ENCODE measurements around the gene ZFHX2.
"Not testable (repeated sequence)": the region's sequence is repeated elsewhere in the genome, so short reads cannot be mapped to it uniquely, and the experiment has no call there.

The ZFHX2 gene

DNA sequence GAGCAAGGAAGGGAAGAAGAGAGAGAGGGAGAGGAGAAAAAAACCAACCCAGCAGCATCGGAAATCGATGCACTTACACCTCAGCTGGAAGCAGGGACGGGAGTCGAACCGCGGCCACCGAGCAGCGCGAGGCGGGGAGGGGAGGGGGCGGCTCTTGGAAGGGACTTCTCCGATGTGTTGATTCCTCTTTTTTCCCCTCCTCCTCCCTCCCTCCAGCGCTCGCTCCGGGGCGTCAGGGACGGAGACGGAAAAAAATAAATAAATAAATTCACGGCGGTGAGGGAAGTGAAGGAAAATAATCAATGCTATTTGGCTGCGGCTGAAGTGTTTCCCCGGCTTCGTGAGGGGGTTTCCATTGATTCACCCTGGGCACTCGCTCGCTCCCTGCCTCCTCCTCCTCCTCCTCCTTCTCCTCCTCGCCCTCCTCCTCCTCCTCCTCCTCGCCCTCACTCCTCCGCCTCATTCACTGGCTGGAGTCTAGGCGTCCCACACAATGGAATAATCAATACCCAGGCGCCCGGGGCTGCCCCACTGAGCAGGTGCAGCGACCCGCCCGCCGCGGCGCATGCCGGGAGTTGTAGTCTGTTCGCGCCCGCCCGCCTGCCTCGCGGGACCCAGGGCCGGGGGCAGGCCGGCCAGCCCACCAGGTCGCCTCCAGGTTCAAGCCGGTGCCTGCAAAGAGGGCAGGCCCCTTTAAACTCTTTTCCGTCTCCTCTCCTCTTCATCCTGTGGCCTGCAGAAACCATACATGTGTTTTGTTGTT is at the start of gene ZFHX2:
ZFHX2 (minus strand) TSS at position 500 of the 763 bp plus-strand sequence. CDS start 16,440 bp downstream, outside the sequence.
- DNase-seq: peak; percentile 86

DNA sequence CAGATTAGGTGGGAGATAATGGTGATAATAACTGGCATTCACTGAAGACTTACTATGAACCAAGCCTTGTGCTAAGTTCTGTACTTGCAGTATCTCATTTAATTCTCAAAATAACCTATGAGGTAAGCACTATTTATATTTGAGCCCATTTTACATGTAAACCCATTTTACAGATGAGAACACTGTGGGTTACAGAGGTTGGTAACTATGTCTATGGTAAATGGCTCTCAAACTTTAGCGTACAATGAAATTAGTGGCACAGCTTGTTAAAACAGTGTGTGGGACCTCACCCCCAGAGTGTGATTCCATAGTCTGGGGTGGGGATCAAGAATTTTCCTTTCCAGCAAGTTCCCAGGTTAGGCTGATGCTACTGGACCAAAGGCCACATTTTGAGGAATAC is 49.2 kb upstream of the ZFHX2 start:
- no peak for DNase-seq

DNA sequence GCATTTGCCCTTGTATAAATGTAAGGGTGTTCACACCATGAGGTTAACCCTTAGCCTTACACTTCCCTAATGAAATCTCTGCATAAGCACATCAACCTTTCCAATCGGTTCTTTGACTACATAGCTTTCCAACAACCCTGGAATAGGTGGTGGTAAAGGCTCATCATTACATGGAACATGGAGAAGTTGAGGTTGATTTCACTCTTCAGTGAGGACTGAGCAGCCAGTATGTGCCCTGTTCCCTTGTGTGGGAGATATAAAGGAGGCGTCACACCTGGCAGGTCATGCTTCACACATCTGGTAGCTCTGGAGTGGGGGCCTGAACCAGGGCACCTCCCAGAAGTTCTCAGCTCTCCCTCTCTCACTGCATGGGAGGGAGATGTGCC is 48.8 kb upstream of the ZFHX2 start:
- DNase-seq: no peak

DNA sequence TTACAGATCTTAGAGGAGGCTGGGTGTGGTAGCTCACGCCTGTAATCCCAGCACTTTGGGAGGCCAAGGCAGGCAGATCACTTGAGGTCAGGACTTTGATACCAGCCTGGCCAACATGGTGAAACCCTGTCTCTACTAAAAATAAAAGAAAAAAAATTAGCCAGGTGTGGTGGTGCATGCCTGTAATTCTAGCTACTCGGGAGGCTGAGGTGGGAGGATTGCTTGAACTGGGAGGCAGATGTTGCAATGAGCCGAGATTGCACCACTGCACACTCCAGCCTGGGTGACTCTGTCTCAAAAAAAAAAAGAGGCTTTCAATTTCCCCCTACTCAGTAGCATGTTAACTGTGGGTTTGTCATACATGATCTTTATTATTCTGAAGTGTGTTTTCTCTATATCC is 42.6 kb upstream of the ZFHX2 start:
- not testable (repeated sequence) for DNase-seq

DNA sequence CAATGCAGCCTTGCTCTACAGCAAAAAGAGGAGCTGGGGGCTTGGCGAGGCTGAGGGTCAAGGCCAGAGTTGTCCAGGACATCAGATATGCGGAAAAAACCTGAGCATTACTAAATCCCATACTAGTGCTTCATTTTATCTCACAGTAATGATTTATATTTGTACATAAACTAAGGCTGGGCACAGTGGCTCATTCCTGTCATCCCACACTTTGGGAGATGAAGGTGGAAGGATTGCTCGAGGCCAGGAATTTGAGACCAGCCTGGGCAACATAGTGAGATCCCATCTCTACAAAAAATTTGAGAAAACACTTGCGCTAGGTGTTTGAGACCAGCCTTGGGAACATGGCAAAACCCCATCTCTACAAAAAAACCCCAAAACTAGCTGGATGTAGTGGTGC is 38.6 kb upstream of the ZFHX2 start:
- DNase-seq: no peak

DNA sequence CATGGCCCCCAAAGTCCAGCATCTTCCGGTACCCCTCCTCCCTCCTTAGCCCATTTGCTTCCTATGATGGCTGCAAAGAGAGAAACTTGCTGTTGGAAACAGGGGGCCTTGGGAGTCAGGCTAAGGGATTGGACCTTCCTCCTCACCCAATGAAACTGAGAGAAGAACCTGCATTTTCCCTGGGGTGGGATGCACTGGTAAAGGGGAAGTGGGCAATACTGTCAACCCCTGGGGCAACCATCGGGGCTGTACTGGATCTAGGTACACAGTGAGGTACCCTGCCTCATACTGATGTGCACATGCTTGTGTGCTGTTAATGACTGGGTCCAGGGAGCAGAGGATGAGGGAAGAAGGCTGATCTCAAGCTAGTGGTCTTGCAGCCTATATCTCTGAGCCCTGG is 38.0 kb upstream of the ZFHX2 start:
- no peak for DNase-seq

DNA sequence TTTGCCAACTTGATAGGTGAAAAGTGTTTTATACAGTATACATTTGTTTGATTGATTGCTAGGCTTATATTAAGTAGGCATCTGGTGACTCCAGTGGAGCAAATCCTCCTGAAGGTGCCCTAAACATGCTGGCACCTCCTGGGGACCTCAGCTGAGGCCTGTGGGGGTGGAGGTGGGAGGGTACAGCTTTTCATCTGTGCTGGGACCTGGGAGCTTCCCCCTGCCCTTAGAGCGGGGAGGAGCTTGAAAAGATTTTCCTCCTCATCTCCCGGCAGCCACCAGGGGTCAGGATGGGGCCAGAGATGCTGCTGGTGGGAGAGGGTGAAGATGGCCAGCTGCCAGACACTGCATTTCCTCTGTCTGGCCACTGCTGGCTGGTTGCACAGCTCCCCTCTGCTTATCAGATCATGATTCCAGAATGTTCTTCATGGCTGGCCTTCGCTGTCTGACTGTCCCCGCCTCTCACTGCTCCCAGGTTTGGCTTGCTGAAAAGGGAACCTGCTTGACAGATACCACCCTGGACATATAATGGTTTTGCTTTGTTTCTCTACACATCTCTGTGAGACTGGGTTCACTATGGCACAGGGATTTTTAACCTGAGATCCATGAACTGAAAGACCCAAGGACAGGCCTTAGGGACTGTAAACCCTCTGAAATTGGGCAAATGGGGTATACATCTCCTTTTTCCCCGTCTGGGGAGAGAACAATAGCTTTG is 37.5 kb upstream of the ZFHX2 start:
- peak; percentile 90 for DNase-seq

DNA sequence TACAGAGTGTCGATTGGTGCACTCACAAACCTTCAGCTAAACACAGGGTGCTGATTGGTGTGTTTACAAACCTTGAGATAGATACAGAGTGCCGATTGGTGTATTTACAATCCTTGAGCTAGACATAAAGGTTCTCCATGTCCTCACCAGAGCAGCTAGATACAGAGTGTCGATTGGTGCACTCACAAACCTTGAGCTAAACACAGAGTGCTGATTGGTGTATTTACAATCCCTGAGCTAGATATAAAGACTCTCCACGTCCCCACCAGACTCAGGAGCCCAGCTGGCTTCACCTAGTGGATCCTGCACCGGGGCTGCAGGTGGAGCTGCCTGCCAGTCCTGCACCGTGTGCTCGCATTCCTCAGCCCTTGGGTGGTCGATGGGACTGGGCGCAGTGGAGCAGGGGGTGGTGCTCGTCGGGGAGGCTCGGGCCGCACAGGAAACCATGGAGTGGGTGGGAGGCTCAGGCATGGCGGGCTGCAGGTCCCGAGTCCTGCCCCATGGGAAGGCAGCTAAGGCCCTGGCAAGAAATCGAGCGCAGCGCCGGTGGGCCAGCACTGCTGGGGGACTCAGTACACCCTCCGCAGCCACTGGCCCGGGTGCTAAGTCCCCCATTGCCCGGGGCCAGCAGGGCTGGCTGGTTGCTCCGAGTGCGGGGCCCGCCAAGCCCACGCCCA is 33.1 kb upstream of the ZFHX2 start:
- DNase-seq: not testable (repeated sequence)

DNA sequence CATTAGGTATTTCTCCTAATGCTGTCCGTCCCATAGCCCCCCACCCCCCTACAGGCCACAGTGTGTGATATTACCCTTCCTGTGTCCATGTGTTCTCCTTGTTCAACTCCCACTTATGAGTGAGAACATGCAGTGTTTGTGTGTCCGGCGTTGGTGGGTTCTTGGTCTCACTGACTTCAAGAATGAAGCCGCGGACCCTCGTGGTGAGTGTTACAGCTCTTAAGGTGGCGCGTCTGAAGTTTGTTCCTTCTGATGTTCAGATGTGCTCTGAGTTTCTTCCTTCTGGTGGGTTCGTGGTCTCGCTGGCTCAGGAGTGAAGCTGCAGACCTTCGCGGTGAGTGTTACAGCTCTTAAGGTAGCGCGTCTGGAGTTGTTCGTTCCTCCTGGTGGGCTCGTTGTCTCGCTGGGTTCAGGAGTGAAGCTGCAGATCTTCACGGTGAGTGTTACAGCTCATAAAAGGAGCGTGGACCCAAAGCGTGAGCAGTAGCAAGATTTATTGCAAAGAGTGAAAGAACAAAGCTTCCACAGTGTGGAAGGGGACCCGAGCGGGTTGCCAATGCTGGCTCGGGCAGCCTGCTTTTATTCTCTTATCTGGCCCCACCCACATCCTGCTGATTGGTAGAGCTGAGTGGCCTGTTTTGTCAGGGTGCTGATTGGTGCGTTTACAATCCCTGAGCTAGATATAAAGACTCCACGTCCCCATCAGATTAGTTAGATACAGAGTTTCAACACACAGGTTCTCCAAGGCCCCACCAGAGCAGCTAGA is 32.4 kb upstream of the ZFHX2 start:
- not testable (repeated sequence) for DNase-seq

DNA sequence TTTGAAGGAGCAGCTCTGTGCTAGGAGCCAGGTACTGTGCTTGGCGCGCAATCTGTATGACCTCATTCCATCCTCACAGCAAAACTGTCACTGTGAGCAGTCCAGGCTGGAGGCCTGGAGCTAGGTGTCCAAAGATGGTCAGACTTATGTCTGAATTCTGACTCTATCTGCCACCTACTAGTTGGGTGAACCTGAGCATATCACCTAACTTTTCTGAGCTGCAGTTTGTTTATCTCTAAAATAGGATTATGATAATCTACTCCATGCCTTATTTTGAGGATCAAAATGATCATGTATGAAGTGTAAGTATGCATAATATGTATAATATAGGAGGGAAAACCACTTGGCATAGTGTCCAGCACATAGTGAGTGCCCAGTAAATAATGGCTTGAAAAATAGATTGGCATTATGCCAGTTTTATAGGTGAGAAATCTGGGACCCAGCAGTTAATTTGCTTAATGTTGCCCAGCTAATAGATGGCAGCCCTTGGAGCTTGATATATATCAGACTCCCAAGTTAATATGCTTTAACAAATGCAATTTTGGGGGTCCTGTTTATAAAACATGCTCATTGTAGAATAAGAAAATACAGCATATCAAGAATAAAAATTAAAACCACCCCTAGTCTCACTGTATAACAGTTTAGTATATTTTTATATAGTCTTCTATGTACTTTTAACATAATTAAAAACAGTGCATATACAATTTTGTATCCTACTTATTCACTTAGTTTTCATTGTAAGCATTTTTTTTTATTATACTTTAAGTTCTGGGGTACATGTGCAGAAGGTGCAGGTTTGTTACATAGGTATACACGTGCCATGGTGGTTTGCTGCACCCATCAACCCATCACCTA is 31.6 kb upstream of the ZFHX2 start:
- no peak for DNase-seq

DNA sequence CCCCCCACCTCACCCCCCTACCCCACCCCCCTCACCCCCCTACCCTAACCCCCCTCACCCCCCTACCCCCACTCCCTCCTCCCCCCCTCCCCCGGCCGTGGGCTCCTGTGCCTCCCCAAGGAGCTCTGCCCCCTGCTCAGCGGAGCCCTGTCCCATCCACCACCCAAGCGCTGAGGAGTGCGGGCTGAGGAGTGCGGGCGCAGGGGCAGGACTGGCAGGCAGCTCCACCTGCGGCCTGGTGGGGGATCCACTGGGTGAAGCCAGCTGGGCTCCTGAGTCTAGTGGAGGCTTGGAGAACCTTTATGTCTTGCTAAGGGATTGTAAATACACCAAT is 29.4 kb upstream of the ZFHX2 start:
- DNase-seq: no peak

DNA sequence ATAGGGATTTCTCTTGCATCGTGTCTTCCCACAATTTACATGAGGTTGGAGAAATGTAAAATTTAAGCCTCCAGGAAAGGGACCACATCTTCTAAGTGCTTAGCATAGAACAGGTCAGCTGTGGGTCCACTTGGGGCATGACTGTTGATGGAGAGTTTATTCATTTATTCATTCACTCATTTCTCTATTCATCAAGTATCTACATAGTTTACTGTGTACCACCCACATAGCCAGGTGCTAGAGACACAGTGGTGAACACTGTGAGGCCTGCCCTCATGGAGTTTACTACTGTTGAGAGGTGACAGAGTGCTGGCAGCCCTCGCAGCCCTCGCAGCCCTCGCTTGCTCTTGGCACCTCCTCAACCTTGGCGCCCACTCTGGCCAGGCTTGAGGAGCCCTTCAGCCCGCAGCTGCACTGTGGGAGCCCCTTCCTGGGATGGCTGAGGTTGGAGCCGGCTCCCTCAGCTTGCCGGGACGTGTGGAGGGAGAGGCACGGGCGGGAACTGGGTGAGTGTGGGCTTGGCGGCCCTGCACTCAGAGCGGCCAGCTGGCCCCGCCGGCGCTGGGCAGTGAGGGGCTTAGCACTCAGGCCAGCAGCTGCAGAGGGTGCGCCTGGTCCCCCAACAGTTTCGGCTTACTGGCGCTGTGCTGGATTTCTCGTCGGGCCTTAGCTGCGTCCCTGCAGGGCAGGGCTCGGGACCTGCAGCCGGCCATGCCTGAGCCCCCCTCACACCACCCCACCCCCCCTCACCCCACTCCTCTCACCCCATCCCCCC is 28.8 kb upstream of the ZFHX2 start:
- DNase-seq: no peak

DNA sequence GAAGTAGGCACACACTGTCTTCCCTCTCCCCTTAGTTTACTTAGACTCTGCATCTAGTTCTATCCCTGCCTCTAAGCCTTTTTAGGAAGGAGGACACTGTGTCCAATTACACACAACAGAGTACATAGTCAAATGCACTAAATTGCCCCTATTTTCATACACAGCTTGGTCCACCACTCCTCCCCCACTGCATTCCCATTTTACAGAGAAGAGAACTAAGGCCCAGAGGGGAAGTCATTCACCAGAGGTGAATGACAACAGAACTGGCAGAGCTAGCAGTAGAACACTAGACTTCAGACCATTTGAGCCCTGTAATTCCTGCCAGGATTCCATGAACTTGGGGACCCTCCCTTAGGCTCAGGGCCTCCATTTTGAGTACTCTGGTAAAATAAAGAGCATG is 28.2 kb upstream of the ZFHX2 start:
- no peak for DNase-seq

DNA sequence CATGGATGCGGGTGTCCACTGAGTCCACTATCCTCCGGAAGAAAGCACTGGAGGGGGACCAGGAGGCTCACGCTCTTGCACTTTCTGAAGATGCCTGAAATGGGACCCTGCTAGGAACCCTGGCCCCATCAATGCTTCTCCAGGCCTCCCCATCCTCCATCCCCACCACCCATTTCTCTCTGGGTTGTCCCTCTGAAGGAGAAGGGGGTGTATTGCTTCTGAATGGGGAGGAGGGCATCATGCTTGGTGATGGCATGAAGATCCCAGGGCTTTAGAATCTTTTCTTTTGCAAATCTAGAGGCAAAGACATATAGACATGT is 27.7 kb upstream of the ZFHX2 start:
- DNase-seq: no peak

DNA sequence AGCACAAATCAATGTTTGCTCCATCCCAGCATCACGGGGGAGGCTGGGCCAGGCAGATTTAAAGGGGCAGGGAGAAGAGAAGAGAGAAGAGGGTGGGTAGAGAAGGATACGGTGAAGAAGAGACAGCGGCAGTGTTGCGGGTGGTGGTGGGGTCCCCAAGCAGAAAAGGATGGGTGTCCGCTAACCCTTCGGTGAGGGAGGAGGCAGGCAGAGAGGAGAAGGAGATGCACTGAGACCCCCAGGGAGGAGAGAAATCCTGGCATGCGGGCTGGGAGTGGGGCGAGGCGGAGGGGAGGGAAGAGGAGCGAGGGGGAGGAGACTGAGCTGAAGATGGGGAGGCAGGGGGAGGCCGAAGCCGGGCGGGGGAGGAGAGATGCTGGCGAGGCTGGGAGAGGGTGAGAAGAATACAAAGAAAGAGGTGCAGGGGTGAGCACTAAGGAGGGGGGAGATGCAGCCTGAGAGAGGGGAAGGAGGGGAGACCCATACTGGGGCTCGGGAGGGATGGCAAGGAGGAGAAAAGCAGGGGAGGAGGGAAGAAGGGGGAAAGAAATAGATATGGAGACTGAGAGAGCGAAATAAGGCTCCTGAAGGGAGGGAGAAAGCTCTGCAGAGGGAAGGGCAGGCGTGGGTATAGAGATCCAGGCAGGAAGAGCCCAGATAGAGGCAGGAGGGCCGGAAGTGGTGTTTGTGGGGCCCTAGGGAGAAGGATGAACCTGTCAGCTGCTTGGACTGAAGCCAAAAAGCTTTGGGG is 27.2 kb upstream of the ZFHX2 start, which contains the start of gene JPH4:
JPH4 (minus strand) TSS at position 231 of the 751 bp plus-strand sequence. CDS start 1,337 bp downstream, outside the sequence.
- DNase-seq: peak; percentile 31

DNA sequence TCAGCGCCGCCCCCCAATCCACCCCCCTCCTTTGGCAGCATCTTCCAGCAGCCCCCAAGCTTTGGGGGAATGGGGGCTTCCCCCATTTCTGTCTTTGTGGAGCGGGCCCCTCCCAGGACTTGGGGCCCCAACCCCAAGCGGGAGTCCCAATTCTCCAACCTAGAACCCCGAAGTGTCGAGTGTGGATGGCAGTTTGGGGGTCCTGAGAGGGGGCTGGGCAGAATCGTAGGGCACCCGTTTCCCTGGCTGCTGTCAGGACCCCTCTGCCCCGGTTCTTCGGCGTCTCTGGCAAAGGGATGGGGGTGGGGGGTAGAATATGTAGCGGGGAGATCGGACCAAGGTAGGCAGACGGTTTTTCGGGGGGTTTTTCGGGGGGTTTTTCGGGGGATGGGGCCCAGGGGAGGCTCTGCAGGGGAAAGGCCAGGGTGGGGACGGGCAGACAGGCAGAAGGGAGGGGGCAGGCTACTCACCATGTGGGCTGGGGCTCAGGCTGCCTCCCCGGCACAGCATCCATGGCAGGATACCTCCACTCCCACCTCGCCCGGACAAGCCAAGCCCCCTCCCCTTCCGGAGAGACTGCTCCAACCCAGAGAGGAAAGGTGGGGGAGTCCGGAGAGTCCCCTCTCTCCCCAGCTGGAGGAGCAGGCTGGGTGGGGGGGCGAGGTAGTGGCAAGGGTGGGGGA is 26.3 kb upstream of the ZFHX2 start:
- no peak for DNase-seq

DNA sequence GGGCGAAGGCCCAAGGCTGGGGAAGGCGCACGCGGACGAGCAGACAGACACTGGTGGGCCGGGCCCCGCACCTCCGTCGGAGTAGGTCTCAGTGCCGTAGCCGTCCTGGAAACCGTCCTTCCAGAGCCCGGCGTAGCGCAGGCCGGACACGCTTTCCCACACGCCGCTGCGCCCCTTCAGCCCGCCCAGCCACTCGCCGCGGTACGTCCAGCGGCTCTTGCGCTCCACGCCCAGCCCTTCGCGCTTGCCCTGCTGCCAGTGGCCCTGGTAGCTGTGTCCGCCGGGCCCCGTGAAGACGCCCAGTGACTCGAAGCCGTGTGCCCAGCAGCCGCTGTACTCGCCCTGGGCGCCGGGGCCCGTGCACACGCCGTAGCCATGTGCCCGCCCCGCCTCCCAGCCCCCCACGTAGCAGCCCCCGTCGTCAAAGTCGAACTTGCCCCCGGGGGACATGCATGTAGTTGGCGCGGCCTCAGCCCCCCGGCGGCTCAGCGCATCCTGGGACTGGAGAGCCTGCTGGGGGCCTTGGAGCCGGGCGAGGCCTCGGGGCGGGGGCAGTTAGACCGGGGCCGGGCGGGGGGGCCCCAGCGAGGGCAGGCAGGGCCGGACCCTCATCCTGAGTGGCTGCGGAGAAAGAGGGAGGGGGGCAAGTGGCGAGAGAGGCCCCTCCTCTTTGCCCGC is 25.6 kb upstream of the ZFHX2 start:
- peak; percentile 73 for DNase-seq

DNA sequence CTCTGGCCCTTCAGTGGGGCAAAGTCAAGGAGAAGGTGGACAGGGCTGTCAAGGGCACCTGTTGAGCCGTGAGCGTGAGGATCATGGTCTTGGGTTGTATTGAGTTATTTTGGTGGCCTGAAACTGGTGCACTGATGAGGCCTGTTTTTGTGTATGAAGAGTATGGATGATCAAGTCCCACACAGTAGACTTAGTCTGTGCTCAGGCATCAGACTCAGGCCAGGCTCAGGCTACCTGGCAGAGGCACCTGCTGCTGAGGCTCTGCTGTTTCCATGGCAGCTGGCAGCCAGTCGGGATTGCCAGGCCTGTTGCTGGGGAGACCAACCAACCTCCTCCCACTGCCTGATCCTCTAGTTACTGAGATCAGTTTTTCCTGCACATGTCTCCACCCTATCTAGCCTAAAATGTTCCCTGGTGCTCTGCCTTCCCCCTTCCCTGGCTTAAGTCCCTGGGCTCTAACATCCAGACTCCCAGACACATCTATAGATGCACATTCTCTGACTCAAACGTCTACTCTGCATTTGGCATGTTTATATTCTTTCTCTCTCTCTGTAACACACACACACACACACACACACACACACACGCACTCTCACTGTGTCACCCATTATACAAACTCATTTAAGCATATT is 21.9 kb upstream of the ZFHX2 start:
- DNase-seq: peak; percentile 88

DNA sequence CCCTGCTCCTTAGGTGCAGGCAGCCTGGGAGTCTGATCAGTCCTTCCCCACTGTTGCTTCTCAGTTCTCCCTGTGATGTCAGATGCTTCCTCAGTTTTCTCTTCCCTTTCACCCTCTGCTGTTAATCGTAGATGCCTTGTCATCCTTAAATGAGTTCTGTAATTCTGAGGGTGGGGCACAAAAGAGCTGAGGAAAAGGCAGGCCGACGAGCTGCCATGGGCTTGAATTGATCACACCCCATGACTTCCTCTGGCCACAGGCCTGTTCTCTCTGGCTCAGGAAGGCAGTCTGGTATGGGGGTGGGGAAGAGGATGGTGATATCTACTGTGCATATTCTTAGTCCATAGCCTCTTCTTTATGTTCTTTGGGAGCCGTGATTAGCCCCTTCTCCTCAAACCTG is 21.3 kb upstream of the ZFHX2 start:
- DNase-seq: no peak

Data from DMS53 (cell line).